ENCODE data around the gene PDC. TPM values are rescaled to one million over a fixed set of nuclear protein-coding genes. Genes with fewer than 3 reads are reported as not detected.

PDC gene
- total RNA-seq, 4 donors from 2014 or later = not detected

DNA sequence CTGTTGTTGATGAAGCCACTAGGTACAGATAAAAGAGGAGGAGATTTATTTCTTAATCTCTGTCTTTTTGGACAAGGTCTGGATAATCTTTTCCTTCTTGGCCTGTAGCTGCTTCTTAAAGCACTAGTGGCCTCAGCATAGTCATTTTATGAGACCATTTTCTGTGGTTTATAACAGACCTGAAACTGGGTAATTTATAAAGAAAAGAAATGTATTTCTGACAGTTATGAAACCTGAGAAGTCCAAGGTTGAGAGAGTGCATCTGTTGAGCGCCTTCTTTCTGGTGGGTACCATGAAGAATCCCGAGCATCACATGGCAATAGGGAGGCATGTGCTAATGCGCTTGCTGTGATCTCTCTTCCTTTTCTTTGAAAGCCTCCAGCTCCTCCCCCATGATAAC, 36.7 kb upstream of the PDC start:
- DNase-seq (ENCODE audit: low spot score) = no peak
- no peak for ATAC-seq (ENCODE audit: low FRiP score)
- TF ChIP-seq CTCF (IDR thresholded peaks at IDR 0.05) = no peak

- ATAC-seq (ENCODE audit: low FRiP score) (no peak), DNase-seq (ENCODE audit: low spot score) (no peak)
- no peak for TF ChIP-seq CTCF (IDR thresholded peaks at IDR 0.05)
These were observed 35.4 kb upstream of the PDC start for GRCh38 chr1:186496171-186496851.

GRCh38 chr1:186494832-186495271, 33.9 kb upstream of the PDC start:
- DNase-seq (ENCODE audit: low spot score) (no peak), ATAC-seq (ENCODE audit: low FRiP score) (no peak)
- TF ChIP-seq CTCF (IDR thresholded peaks at IDR 0.05) = no peak

DNA sequence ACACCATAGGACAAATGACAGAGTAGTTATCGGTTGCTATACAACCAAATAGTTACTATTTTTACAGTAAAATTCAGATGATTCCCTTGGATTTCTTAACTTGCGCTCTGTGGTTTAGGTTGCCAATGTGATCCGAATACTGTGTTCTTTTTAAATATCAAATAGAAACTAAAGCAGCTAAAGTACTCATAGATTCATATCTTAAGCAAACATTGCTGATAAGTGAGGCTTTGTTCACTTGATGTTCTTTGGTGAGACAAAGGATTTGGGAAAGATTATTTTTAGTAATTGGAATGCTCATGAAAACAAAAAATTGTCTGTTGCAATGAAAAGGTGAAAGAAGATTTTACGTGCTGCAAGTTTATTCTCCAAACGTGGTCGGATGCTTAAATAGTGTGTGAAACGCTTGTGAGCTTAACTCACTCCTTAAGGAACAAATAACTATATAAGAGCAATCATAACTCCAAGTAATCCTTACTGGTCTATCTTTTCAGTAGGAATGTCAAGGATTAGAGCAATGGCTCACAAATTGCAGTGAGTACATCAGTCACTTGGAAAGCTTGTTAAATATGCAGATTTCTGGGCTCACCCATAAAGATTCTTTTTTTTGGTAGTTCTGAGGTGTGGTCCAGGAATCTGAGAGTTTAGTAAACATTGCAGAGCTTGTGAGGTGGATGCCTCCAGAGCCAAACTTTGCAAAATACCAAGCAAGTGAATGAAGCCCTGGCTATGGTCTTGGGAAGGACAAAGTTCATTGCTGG, 31.8 kb upstream of the PDC start:
- no peak for TF ChIP-seq CTCF (IDR thresholded peaks at IDR 0.05)
- ATAC-seq (ENCODE audit: low FRiP score) (no peak), DNase-seq (ENCODE audit: low spot score) (no peak)

DNA sequence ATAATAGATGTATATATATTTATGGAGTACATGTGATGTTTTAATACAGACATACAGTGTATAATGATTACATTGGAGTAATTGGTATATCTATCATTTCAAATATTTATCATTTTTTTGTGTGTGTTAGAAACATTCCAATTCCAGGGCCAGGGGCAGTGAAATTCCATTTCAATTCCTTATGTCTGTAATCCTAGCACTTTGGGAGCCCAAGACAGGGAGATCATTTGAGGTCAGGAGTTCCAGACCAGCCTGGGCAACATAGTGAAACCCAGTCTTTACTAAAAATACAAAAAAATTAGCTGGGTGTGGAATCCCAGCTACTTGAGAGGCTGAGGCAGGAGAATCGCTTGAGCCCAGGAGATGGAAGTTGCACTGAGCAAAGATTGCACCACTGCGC, 30.4 kb upstream of the PDC start:
- DNase-seq (ENCODE audit: low spot score) = no peak
- TF ChIP-seq CTCF (IDR thresholded peaks at IDR 0.05) = no peak

DNA sequence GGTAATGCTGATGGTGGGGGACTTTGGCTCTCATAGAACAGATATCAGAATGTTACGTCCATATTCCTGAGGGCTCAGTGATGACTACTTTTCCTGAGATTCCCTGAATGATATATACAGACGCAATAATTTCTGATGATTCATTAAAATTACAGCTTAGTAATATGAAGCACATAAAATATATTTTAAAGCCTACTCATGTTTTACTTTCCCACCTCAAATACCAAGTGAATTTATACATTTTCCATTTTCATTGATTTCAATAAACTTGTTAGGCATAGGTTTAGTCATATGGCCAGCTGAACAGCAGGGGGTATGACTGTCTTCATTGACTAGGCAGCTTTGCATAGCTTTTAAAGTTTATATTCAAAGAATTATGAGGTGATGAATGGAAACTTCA, 26.2 kb upstream of the PDC start:
- ATAC-seq (ENCODE audit: low FRiP score) (no peak), DNase-seq (ENCODE audit: low spot score) (no peak)
- no peak for TF ChIP-seq CTCF (IDR thresholded peaks at IDR 0.05)

More for the DNA sequence above, 30.4 kb upstream of the PDC start:
- ATAC-seq (ENCODE audit: low FRiP score) = no peak

DNA sequence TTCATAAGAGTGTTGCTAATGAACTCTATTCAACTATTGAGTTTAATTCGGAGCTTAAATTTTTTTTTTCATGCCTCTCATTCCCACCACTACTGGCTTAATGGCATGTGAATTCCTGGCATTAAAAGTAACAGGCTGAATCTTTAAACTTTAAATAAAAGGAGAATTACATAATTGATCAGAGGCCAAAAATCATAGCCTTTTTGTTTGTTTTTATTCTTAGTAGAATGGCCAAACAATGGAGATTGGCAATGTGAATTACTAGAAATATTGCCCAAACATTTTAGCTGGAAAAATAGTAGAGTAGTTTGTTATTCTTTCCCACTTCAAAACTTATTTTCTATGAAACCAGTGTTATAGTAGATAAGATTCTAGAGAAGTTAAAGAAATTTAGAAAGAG, 25.1 kb upstream of the PDC start:
- TF ChIP-seq CTCF (IDR thresholded peaks at IDR 0.05) = no peak
- DNase-seq (ENCODE audit: low spot score) (no peak), ATAC-seq (ENCODE audit: low FRiP score) (no peak)

All from omental fat pad (tissue), 4 donors.